Cortex of kidney (tissue), 1 donor: ENCODE data around the gene IL18RAP.

Source experiments
- DNase-seq: peaks from one replicate; lab custom pipeline; 2025; lab: John Stamatoyannopoulos, UW

The IL18RAP gene

DNA sequence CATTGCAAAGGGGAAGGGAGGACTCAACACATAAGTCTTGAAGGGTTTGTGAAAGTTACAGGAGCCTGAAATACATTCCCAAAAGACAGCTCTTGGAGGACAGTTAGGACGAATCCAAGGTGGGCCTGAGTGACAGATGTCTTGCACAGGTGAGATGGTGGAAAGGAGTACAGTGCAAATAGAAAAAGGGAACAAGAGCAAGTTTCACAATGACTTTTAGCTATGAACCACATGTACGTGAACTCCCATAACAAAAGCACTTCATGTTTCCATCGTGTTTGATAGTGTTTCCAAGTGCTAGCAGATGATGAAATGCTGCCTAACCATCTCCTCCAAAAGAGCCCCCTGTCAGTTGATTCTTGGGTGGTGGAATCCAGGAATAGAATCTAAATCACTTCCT lies 1.8 kb downstream of the IL18RAP start:
- DNase-seq: no peak

DNA sequence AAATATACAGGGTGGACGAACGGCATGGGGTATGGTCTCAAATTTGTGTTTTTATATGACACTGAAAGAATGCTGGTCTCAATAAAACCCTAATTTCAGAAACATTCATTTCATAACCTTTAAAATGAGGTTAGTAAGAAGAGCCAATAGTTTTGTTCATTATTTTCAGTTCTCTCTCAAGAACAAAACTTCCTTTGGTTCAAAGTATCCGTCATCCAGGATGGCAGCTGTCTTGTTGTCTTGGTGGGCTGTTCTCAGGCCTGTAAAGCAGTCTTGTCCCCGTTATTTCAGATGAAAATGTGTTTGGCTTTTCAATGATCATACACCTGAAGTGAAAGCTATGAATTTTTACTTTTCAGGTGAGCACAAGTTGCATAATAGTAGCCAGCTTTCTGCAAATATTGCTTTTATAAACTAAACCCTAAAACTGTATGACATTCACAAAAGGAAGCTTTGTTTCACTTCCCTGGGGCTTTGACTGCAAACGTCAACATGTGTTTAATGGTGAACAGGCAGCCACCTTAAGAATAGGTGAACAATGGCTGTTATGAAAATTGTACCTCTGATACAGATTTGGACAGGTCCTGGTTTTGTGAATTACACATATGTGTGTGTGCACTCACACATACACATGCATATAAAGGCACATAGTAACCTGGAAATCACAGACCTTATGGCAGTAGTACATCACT lies 2.6 kb downstream of the IL18RAP start:
- no peak for DNase-seq

DNA sequence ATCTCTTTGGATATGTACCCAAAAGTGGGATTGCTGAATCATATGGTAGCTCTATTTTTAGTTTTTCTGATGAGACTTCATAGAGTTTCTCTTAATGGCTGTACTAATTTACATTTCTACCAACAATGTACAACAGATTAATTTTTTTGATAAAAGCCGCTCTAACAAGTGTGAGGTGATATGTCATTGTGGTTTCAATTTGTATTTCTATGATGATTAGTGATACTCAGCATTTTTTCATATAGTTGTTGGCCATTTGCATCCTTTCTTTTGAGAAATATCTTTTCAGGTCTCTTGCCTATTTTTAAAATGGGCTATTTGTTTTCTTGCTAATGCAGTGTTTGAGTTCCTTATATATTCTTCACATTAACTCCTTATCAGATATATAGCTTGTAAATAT lies 4.3 kb downstream of the IL18RAP start:
- no peak for DNase-seq

DNA sequence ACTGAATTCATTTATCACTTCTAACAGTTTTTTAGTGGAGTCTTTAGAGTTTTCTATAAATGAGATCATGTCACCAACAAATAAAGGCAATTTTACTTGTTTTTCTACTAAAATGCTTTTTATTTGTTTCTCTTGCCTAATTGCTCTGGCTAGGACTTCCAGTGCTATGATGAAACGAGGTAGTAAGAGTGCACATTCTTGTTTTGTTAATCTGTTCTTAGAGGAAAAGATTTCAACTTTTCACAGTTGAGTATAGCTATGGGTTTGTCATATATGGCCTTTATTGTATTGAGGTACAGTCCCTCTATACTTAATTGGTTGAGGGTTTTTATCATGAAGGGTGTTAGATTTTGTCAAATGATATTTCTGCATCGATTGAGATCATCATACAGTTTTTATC lies 5.6 kb downstream of the IL18RAP start:
- DNase-seq: no peak

DNA sequence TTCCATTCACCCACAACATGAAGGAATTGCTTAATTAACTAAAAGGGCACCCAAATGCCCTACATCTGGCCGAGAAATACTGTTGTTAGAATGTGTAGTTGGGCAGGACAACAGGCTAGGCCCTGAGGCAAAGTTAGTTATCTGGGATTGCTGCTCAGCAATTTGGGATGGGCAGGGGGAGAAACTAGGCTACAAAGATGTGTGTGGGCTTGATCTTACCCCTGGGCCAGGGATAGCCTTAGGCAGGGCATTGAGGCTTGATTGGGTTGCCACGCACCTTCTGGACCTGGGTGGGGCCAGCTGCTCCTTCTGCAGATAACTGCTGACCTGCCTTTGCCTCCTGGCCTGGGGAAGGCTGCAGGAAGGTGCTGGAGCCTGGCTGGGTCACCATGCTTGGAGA lies 9.4 kb downstream of the IL18RAP start:
- no peak for DNase-seq

DNA sequence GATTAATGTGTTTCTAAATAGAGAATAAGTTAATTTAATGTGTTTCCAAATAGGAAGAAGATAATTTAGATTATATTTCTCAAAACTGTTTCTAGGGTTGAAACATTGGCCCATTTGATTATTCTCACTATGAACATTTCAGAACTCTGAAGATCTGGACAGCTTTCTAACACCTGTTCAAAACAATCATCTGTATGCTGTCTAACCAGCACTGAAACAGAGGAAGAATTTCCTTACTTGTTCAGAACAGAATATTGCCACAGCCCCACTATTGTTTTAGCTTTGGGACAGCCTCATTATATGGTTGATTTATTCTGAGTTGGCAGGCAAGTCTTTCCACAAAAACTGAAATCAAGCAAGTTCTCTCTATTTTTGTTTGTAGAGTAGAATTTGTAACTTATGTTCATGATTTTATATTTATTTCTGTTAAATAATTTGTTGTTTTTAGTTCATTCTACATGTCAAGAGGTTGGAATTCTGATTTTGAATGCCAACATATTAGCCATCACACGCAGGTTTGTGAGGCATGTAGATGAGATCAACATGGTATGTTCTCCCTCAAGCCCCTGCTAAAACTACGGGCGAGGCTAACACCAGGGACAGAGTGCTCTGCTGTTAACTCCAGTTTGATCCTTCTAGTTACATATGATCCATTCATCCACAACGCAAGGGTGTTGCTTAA lies 11.2 kb downstream of the IL18RAP start:
- no peak for DNase-seq

DNA sequence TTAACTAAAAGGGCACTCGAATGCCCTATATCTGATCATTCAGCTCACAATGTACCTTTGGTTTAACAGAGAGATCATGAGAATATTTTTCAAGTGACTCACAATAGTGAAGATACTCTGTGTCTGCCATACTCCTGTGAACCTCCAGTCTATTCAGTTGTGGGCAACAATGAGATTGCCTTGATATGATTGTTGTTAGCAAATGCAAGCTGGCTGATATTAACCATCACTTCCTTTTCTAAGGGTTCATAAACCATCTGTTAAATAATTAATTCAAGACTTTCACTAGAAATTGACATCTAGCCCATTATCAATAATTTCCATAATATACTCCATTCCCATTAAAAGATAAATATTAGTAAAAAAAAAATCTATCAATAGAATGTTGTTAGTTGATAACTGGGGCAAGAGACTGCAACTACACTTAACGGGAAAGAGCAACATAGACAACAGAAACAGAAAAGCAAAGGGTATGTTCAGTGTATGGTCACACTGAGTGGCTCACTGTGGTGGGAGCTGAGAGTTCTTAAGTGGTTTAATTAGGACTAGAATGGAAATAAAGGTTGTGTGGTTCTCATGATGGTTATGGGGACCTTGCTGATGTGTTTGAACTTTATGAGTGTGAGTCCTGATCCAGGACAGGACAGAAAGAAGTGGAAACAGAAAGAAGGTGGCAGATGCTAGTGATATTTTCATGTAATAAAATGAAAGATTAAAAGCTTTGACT lies 11.9 kb downstream of the IL18RAP start:
- no peak for DNase-seq

DNA sequence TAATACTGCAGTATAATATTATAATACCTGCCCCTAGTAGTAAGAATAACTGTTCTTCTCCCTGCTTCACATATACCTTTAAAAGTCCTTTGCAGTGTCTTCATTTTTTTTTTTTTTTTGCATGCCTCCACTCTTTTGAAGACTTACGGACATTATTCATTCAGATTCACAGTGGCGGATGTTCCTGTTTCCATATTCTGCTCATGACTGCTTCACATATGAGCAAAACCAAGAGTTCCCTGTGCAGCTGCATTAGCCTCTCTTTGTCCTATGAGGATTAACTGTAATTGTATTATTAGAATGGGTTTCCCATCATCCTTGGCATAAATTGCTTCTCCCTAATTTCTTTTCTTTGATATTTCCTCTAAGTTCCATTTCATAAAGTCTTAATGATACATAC lies 12.8 kb downstream of the IL18RAP start:
- no peak for DNase-seq

DNA sequence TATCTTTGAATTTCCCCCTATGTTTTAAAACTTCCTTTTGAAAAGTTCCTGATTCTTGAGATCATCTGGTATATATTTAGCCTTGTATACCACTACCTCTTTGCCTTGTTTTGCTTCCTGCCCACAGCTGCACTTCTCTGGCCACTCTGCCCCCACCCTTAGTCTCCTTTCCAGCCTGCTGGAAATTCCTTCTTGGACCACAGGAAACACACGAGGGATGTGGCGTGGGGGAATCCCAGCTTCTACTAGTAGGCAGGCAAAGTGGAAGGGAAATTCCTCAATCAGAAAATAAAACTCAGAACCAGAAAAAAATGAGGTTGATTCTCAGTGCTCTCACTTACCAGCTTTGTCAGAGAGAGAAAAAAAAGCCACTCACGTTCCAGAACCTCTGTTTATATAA lies 13.4 kb downstream of the IL18RAP start:
- DNase-seq: no peak

DNA sequence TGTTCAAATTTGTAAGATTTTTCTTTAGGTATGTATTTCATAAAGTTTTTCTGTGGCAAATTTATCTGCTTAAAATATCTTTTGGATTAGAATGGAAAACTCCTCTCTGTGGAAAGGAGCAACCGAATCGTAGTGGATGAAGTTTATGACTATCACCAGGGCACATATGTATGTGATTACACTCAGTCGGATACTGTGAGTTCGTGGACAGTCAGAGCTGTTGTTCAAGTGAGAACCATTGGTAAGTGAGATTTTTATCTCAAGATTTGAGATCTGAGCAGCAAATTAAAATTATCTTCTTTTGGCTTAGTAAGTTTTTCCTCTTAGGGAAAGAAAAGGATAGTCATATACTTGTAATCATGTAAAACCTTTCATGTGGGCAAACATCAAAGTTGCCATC lies 14.2 kb downstream of the IL18RAP start:
- no peak for DNase-seq

DNA sequence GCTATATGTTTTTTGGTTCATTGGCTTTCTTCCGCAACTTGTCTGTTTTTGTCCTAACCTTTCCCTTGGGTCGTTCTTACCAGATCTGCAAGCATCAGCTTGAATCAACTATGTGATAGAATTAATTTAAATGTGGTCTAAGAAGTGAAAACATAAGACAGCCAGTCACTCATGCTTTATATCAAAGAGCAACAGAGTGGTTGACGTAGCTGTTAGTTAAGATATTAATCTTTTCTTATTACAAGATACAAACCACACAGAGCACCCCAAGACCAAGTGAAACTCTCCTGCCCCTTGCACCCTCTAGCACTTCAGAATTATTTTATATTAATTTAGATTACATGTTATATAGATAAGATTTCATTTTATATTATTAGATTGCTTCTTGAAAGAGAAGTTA lies 15.2 kb downstream of the IL18RAP start:
- DNase-seq: no peak

DNA sequence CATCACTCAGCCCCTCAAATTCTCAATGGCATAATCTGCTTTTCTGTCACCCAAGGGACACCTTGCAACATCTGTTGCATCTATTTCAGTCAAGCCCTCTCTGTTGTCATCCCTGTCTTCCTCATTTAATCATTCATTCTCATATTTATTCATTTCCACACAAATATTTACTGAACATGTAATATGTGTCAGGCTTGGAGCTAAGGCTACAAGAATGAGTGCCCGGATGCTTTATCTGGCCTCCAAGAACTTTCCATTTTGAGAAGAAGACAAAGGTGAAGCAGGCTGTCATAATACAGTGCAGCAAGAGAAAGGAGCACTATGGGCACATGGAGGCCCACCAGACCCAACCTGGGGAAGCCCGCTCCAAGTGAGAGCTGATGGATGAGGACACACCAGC lies 15.6 kb downstream of the IL18RAP start:
- no peak for DNase-seq

DNA sequence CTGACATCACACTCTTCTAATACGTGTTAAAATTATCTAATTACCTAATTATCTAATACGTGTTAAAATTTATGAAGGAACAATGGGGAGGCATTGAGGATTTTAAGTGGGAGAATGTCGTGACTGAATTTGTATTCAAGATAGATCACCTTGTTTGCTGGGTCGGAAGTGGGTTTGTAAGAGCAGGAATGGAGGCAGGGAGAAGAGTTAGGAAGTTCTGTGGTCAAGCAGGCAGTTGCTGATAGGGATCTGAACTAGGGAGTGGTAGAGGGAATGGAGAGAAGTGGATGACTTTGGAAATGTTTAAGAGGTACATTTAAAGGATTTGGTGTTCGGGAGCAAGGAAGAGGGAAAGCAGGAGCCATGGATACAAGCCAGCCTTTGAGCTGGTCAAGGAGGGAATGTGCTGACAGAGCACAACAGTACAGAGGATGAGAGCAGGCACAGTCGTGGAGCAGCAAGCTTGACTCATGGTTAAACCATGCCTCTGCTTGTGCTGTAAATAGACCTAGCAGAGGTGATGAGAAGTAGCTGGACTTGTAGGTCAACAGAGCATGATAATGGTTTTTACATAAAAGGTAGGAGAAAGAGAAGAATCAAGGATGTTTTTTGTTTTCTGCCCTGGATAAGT lies 16.2 kb downstream of the IL18RAP start:
- DNase-seq: no peak

DNA sequence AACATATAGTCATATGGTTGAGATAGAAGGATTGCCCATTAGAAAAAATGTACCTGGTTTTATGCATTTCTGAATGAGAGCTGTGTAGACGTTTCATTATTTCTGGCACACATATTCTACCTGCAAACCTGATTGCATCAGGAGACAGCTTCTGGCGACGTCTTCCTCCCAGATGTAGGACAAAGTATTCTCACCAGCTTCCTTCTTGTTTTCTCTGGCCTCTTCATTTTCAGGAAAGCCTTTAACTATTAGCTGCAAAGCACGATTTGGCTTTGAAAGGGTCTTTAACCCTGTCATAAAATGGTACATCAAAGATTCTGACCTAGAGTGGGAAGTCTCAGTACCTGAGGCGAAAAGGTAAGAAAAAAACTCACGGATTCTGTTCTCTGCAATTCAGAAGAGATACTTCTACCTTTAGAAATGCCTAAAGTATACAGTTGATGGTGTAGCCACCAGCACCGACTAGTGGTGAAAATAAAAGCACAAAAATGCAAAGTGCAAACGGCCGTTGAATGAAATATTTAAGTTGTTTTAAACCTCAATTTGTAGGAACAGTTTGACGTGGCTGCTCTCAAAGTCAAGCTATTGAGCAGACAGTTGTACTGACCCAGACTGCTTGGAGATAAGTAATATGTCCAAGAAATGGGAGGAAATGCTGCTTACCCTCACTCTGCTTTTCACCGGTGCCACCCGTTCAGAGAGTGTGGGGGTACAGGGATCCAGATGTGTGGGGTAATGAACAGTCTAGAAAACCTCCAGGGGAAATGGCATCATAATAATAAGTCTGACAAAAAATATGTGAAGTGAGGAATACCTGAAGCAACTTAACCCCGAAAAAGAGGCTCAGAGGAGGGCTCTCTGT lies 20.2 kb downstream of the IL18RAP start:
- no peak for DNase-seq

DNA sequence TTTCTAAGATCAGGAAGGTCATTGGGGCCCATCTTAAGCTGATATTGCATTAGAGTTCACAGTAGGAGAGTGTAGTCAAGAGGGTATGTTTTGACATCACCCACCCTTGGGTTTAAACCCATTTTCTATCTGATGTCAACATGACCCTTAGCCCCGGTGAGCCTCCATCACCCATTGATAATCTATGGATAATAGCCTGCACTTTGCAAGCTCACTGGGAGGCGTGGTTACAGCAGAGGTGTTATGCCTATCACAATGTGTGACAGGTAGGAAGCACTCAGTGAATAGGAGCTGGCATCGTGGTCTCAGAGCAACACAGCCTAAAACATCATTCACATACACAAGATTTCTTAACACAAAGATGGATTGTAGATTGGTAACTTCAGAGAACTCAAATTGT lies 21.3 kb downstream of the IL18RAP start:
- no peak for DNase-seq

DNA sequence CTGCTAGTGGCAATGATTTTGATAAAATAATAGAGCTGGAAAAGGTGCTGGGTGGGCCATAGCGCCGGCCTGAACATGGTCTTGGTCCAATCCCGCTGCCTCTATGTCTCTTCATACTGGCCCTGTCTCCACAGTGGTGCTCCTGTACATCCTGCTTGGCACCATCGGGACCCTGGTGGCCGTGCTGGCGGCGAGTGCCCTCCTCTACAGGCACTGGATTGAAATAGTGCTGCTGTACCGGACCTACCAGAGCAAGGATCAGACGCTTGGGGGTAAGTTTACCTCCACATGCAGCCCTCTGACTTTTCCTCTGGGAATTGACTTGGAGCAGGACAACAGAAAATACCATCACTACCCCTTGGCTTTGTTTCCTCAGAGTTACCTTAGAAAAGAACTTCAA lies 24.0 kb downstream of the IL18RAP start:
- no peak for DNase-seq

DNA sequence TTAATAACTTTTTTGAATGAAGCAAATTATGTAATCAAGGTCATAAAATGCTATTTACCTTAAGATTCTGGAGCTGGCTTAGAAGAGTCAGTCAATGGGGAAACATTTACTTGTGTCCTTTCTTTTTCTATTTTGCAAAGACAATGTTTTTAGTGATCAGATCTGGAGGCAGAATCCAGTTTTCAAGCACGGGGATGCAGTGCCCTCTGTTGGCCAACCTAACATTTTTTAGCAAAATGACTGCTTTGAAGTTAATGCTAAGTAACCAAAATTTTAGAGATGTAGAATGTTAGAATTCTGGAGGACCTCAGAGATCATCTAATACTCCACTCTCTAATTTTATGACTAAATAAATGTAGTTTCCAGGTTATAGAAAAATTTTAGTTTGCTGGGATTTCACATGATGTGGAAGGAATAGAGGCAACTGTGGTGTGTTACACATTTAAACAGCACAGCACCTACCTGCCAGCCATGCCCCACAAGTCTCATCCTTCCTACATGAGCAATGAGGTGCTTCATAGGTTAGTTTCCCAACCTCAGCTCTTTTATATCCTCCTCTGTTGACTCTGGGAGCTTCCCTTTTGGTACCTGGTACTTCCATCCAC lies 26.5 kb downstream of the IL18RAP start:
- no peak for DNase-seq

DNA sequence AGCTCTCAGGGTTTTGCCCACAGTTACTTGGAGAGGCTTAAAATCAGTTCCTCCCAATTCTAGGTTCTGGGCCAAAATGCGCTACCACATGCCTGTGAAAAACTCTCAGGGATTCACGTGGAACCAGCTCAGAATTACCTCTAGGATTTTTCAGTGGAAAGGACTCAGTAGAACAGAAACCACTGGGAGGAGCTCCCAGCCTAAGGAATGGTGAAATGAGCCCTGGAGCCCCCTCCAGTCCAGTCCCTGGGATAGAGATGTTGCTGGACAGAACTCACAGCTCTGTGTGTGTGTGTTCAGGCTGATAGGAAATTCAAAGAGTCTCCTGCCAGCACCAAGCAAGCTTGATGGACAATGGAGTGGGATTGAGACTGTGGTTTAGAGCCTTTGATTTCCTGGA lies 29.0 kb downstream of the IL18RAP start:
- DNase-seq: no peak

DNA sequence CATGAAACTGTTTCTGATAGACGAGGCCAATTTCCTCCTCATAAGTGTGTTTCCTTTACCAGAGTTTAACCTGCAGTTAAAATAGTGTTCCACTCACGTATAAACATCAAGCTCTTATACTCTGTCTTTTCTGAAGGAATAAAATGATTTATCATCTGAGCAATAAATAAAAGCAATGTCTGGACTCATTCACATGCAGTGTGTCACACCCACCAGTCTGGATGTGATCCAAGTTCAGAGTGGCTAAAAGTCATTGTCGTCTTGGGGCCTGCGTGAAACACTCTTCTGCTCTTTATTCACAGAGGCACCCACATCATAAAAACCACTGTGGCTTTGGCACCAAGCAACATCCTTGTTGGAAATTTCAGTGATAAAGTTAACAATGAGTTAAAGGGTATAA lies 30.5 kb downstream of the IL18RAP start:
- DNase-seq: no peak

DNA sequence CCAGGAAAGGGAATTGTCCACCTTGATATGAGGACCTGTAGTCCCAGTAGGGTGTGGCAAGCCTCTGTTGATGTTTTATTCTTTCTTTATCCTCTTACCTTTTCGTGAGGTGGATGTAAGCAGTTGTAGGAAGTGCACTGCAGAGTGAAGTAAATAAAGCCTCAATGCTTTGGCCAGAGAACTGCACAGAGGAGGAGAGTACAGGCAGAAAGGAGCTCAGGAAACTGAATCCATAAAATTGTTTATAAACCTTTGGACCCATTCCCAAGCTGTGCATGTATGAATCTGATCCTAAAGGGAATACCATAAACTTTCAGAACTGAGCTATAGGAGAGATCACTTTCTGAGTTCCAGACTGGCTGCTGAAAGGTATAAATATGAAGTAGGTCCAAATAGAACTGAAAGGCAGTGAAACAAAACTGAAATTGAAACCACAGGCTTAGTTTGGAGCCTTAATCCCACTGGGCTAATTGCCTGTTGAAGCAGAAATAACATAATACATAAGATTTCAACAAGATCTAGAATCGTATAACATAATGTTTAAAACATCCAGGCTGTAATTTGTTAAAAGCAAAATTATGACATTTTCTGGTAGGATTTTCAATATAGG lies 32.2 kb downstream of the IL18RAP start:
- no peak for DNase-seq

DNA sequence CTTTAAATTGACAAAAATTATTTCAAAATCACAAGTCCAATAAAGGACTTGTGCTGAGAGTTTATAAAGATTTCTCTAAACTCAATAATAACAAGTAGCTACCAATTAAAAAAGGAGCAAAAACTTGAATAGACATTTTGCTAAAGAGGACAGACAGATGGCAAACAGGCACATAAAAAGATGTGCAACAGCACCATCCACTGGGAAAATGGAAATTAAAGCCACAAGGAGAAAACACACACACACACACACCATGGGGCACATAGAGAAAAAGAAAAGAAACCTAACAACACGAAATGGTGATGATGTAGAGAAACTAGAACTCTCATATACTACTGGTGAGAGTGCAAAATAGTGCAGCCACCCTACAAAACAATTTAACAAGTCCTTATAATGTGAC lies 37.5 kb downstream of the IL18RAP start:
- no peak for DNase-seq
